HS-27A (cell line): ENCODE results near the gene CCSAP.
"Not testable (repeated sequence)": the region's sequence is repeated elsewhere in the genome, so short reads cannot be mapped to it uniquely, and the experiment has no call there.

ENCODE experiments used
- DNase-seq: peaks from one replicate; pipeline ENCODE4 v3.0.0-alpha.2; 2012; ENCODE audit warnings: low read depth, missing footprints

The CCSAP gene

GRCh38 chr1:229342656-229343569 is at the start of gene CCSAP:
CCSAP (minus strand) TSS chr1:229343047; CDS start chr1:229342465, 582 bp downstream.
- DNase-seq, result no peak

GRCh38 chr1:229390130-229390529 is 47.3 kb upstream of the CCSAP start:
- no peak for DNase-seq

GRCh38 chr1:229388897-229389580 is 46.2 kb upstream of the CCSAP start:
- peak; percentile 7 for DNase-seq

GRCh38 chr1:229385853-229386456 is 43.1 kb upstream of the CCSAP start:
- DNase-seq, result no peak

GRCh38 chr1:229384822-229385221 is 42.0 kb upstream of the CCSAP start:
- DNase-seq, result no peak

- no peak for DNase-seq
Observed at GRCh38 chr1:229383961-229384360, 41.1 kb upstream of the CCSAP start.

GRCh38 chr1:229383188-229383587 is 40.3 kb upstream of the CCSAP start:
- DNase-seq, result no peak

GRCh38 chr1:229381234-229381633 is 38.4 kb upstream of the CCSAP start:
- no peak for DNase-seq

GRCh38 chr1:229380536-229381160 is 37.8 kb upstream of the CCSAP start:
- no peak for DNase-seq

GRCh38 chr1:229379846-229380245 is 37.0 kb upstream of the CCSAP start:
- DNase-seq, result no peak

- DNase-seq, result no peak
Observed at GRCh38 chr1:229378586-229379367, 35.9 kb upstream of the CCSAP start.

GRCh38 chr1:229378035-229378434 is 35.2 kb upstream of the CCSAP start:
- not testable (repeated sequence) for DNase-seq

GRCh38 chr1:229377429-229377828 is 34.6 kb upstream of the CCSAP start:
- DNase-seq, result no peak

GRCh38 chr1:229376521-229376920 is 33.7 kb upstream of the CCSAP start:
- no peak for DNase-seq

GRCh38 chr1:229374485-229374884 is 31.6 kb upstream of the CCSAP start:
- DNase-seq, result no peak

- DNase-seq, result no peak
Observed at GRCh38 chr1:229373395-229373794, 30.5 kb upstream of the CCSAP start.

- DNase-seq, result no peak
Observed at GRCh38 chr1:229372251-229372650, 29.4 kb upstream of the CCSAP start.

- DNase-seq, result no peak
Observed at GRCh38 chr1:229371624-229372023, 28.8 kb upstream of the CCSAP start.

- no peak for DNase-seq
Observed at GRCh38 chr1:229370601-229371021, 27.8 kb upstream of the CCSAP start.

- DNase-seq, result no peak
Observed at GRCh38 chr1:229368347-229368746, 25.5 kb upstream of the CCSAP start.

GRCh38 chr1:229365569-229365968 is 22.7 kb upstream of the CCSAP start:
- no peak for DNase-seq
